Limb (tissue), 2 donors: ENCODE data around the gene ATP13A4.
A peak's percentile ranks its signal among the peaks of the same experiment; 100 is the strongest.

Source experiments
- DNase-seq, 2 donors: peaks; one replicate each; pipeline ENCODE4 v3.0.0-alpha.2; 2016; ENCODE audit errors: extremely low spot score in 2 of 2

Gene ATP13A4, protein sequence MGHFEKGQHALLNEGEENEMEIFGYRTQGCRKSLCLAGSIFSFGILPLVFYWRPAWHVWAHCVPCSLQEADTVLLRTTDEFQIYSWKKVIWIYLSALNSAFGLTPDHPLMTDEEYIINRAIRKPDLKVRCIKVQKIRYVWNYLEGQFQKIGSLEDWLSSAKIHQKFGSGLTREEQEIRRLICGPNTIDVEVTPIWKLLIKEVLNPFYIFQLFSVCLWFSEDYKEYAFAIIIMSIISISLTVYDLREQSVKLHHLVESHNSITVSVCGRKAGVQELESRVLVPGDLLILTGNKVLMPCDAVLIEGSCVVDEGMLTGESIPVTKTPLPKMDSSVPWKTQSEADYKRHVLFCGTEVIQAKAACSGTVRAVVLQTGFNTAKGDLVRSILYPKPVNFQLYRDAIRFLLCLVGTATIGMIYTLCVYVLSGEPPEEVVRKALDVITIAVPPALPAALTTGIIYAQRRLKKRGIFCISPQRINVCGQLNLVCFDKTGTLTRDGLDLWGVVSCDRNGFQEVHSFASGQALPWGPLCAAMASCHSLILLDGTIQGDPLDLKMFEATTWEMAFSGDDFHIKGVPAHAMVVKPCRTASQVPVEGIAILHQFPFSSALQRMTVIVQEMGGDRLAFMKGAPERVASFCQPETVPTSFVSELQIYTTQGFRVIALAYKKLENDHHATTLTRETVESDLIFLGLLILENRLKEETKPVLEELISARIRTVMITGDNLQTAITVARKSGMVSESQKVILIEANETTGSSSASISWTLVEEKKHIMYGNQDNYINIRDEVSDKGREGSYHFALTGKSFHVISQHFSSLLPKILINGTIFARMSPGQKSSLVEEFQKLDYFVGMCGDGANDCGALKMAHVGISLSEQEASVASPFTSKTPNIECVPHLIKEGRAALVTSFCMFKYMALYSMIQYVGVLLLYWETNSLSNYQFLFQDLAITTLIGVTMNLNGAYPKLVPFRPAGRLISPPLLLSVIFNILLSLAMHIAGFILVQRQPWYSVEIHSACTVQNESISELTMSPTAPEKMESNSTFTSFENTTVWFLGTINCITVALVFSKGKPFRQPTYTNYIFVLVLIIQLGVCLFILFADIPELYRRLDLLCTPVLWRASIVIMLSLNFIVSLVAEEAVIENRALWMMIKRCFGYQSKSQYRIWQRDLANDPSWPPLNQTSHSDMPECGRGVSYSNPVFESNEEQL

DNA sequence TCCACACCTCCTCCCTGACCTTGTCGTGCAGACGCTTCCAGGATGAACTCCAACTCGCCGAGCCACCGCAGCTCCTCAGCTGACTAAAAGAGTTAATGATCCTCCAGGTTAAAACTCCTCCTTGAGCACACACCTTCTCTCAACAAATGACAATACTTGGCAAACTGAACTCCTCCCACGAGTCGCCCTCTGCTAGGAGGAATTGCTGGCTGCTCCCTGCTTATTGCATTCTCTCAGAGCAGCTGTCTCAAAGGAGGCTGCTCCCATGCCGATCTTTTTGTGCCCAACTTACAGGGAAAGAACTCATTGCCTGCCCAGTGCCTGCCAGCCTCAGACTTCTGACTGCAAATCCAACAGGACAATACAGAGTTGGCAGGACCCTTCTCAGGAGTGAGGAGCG is at the start of gene ATP13A4:
Gene ATP13A4, minus strand, starts transcription at position 85 of the 400 bp plus-strand sequence. CDS start 96 bp downstream, outside the sequence.
- no peak for DNase-seq

DNA sequence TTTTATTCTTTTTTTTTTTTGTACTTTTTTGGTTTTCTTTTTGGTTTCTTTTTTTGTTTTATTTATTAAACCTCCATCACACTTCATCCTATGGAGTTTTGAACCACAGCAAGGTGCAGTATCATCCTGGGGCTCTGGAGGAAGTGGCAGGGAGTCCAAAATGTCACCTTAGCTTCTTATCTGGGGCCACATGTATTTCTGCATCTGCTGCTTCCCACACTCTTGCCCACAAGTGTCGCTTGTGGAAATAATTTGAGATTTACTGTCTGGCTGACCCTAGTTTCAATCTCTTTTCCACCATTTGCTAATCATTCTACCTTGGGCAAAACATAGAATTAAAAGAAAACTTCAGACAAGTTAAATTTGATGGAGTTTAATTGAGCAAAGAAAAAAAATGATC is 44.7 kb upstream of the ATP13A4 start:
- DNase-seq: no peak

DNA sequence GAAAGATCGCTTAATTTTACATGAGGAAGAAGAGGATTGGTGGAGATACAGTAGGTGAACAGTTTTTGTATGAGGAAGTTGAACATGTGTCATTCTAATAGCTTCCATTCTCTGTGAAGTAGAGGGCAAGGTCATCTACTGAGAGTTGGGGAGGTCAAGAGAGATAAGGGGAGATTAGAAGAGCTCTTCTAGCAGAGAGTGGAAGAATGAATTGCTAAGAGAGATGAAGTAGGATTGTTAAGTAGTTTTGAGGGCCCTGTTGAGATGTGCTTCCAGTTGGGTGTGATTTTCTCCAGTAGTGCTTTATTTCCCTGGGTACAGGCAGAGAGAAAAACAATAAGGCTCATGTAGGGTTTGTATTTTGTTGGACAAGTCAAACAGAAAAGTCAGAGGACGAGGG is 43.5 kb upstream of the ATP13A4 start:
- DNase-seq: no peak

DNA sequence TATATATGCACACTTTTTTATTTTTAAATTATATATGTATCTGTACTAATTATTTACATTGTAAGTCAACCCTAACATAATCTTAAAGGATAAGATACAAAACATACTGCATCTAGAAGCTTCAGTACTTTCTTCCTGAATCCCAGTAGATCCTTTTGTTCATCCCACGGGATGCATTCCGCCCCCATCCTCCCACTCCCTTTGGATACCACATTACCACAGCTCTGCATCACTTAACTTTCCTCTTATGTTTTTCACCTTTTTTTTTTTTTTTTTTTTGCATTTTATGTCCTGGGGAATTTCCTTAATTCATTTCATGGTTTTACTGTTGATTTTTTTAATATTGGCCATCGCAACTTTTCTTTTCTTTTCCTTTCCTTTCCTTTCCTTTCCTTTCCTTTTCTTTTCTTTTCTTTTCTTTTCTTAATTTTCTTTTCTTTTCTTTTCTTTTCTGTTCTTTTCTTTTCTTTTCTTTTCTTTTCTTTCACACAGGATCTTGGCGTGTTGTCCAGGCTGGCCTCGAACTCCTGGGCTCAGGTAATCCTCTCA is 41.3 kb upstream of the ATP13A4 start:
- no peak for DNase-seq

DNA sequence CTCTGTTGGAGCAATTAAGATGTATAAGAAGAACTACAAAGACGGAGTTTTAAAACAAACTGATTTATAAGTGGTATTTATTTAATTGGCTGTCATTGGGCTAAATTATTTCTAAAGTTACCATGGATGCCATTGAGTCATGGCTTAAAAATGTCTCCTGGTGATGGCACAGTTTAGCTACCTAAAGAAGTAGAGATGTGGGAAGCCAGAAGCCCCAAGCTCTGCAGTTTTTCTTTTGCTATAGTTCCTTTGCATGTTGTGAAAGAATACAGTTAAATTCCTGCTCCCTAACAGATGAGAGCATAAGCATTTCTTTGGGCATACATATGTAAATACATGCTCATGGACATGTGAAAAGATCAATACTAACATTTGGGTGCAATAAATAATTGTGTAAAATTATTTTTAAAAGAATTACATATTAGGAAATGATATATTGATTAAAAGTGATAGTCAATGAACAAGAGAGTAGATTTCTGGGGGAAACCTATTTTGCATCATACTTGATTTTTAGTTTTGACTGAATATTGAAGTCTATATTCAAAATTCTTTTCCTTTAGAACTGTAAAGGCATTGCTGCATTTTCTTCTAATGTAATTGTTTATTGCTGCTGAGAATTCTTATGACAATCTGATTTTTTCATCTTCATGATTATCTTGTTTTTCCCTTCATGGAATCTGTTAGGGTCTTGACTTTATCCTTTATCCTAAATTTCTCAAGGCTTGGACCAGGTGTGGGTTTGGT is 40.4 kb upstream of the ATP13A4 start:
- DNase-seq: no peak

DNA sequence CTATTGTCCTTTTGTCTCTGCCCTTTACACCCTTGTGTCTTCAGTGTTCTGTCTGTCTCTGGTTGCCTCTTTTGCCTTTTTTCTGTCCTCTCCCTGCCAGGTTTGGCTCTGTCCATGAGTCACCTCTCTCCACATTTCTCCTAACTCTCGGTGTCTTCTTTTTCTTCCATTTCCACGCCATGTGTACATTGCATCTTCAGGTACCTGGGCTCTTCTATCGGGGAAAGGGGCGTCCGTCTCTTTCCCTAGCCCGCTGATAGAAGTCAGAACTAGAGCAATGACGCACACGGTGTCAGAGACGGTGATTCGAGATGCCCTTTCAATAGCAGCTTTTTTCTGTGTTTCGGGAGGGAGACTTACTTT is 39.0 kb upstream of the ATP13A4 start:
- peak in 1 of 2 donors; percentile 11 for DNase-seq

DNA sequence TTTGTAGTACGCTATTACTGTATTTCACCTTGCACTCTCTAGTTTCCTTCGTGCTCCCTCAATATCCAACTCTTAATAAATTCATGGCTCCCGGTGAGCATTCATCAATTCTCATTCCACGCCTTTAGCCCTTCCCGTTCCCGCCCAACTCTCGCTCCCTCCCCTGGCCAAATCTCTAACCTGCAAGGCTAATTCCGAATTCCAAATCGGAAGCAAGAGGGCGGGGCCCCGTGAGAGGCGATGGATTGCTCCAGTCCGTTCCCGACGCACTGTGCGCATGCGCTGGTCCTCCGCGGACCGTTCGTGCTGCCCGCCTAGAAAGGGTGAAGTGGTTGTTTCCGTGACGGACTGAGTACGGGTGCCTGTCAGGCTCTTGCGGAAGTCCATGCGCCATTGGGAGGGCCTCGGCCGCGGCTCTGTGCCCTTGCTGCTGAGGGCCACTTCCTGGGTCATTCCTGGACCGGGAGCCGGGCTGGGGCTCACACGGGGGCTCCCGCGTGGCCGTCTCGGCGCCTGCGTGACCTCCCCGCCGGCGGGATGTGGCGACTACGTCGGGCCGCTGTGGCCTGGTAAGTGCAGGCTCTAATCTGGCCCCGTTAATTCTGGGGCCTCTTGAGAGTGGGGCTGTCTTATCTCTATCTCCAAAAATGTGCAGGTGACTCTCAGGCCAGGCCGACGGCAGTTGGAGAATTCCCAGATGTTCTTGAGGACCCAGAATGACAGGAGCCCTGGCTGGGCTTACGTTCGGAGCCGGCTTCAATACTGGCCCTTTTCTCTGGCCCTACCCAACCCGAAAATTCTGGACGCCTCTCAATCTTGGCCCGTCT is 38.4 kb upstream of the ATP13A4 start, which contains the start of gene OPA1:
Gene OPA1, plus strand, starts transcription at position 368 of the 827 bp plus-strand sequence. Its CDS starts 170 bp downstream, at position 538.
- peak; percentile 97 to 99 for DNase-seq

DNA sequence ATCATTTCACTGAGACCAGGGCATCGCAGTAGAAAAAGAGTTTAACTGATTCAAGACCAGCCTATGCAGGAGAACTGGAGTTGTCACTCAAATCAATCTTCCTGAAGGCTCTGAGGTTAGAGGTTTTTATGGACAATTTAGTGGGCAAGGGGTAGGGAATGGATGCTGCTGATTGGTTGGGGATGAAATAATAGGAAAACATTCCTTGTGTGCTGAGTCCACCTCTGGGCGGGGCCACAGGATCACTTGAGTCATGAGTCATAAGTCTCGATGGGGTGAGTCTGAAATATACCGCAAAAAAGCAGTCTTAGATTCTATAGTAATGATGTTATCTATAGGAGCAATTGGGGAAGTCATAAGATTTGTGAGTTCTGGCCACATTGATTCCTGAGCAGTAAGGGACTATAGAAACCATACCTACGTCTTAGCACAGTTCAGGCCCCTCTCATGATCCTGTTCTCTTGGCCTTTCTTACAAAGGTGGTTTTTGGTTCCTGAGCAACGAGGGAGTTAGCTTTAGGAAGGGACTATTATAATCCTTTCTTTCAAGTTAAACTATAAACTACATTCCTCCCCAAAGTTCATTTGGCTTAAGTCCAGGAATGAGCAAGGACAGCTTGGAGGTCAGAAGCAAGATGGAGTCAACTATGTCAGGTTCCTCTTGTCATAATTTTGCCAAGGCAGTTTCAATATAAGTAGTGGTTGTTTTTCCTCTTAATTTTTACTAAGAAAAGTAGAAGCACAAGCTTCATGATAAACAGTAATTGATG is 35.6 kb upstream of the ATP13A4 start:
- DNase-seq: no peak

DNA sequence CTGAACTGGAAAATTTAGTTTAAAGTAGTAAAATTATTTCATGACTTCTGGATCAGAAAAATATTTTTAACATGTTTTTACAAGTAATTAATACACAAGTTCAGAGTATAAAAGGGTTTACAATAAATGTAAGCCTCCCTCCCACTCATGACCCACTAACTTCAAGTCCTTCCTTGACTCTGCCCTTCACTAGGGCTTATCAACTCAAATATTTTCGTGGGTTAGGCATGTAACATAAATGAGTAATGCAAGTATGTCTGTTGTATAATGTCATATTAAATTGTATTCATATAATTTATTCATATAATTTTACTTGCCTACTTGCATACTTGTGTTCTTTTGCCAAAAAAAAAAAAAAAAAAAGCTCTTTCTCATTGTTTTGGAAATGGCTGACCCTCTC is 34.9 kb upstream of the ATP13A4 start:
- DNase-seq: no peak

DNA sequence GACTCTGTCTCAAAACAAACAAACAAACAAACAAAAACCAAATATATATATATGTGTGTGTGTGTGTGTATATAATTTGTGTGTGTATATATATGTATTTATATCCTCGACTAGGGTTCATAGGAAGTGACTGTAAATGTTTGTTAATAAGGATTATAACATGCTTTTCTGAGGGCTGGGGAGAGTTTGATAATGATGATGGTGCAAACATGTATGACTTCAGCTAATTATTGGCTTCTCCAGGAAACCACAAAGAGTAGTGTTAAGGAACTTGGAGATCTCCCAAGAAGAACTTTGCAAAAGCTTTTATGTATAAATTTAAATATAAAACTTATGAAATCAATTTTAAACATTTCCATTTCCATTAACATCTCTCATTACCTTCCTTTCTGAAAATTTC is 34.4 kb upstream of the ATP13A4 start:
- DNase-seq: no peak

DNA sequence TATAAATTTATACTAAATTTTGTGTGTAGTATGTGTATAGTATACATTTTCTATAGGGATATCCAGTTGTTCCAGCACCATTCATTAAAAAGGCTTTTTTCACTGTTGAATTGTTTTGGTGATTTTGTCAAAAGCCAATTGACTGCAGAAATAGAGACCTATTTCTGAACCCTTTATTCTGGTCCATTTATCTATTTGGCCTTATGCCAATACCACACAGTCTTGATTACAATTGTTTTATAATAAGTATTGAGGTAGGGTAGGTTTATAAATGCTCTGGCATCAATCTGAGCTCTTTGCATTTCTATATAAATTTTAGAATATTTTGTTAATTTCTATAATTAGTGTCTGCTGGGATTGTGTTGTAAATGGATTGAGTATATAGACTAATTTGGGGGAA is 31.8 kb upstream of the ATP13A4 start:
- no peak for DNase-seq

DNA sequence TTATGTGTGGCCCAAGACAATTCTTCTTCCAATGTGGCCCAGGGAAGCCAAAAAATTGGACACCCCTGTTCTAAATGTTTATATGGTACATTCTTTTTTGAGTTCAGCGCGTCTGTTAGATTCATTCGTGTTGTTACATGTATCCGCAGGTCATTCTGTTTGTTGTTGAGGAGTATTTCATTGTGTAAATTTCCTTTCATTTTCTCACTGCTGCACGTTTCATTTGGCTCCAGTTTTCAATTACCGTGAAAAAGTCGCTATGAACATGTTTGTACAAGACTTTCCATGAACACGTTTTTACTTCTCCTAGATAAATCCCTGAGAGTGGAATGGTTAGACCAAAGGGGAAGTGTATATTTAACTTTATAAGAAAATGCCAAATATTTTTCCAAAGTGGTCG is 30.8 kb upstream of the ATP13A4 start:
- DNase-seq: no peak

DNA sequence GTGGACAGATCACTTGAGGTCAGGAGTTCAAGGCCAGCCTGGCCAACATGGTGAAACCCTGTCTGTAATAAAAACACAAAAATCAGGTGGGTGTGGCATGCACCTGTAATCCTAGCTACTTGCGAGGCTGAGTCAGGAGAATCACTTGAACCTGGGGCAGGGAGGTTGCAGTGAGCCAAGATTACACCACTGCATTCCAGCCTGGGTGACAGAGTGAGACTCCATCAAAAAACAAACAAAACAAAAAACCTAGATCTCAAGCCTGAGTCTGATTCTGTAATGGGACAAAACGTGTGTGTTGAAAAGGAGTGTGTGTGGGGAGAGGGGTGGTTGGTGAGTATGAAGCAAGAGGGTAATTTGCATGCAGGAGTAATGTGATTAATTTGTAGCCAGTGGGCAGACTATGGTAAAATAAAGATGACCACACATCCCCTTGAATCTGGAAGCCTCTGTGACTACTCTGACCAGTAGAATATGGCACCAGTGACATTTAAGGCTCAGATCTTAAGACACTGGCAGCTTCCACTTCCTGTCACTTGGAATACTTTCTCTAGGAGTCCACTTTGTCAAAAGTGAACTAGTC is 19.9 kb upstream of the ATP13A4 start:
- no peak for DNase-seq

DNA sequence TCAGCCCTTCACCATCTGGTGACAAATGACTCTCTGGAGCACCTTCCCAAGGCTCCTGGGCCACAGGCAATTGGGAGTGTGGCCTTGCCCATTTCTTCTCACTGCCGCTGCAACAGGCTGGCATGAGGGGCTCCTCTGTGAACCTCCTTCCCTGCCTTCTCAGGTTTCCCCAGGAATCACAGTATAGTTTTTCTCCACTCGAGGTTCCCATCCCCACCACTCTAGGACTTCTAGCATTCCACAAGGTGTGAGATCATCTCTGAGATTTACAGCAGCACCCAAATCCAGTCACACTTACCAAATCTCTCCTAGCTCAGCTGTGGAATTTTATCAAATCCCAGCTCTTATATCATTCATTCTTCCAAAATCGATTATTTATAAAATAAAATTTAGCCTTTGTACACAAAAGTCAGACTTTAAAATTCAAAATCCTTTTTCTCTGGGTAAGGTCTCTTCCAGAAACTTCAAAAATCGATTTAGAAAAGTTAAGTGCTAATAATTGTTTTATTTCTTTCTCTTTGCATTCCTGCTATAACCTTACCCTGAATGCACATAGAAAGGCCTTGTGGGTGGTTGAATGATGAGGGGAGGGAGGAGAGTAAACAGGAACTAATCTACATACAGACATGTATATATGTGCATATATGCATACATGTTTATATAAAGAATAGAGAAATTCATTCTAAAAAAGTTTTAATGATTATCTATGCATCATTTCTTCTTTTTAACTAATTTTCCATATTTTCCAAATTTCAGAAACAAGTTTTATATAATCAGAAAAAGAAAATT is 18.9 kb upstream of the ATP13A4 start:
- DNase-seq: no peak

DNA sequence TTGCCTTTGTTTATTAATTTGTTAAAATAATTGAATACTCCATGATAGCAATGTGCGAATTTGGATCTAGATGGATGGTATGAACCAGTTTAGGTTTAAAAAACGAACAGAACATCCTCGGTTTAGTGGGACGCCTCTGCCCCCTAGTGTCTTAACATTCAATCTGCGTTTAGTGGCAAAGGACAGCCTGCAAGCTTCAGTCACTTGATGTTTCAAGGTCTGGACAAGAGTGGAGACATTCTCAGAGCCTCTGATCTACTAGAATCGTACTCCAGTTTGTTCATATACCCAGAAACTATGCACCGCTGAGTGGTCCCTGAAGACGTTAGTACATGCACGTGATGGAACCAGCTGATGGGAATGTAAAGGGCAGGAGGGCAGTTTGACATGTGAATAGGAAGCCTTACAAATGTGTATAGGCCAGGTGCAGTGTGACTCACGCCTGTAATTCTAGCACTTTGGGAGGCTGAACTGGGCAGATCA is 17.8 kb upstream of the ATP13A4 start:
- peak; percentile 79 for DNase-seq

DNA sequence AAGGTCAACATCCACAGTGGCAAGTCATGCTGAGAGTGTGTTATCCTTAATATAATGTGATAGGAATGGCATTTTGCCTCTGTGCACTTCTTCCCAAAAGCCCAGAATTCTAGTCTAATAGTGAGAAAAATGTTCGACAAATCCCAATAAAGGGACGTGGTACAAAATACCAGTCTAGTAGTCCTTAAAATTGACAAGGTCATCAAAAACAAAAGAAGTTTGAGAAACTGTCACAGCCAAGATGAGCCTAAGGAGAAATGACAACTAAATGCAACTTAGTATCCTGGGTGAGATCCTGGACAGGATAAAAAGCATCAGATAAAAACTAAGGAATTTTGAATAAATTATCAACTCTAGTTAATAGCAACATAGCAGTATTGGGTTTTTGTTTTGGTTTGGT is 14.4 kb upstream of the ATP13A4 start:
- DNase-seq: no peak

DNA sequence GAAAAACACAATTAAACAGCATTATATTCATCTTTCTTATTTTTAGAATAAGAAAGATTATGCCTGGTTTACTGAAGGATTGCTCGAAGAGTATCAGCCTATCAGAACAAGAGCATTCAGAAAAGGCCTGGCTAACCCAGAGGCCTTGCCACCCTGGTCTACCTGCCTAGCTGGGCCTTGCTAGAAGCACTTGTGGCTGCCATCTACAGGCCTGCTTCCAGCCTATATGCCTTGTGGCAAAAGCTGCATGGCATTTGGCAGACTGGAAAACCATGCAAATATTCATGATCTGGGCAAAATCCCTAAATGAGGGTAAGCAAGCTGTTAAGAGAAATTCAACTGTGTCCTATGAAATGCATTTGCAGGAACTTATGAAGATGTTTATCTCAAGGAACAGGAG is 9.3 kb upstream of the ATP13A4 start:
- DNase-seq: no peak

DNA sequence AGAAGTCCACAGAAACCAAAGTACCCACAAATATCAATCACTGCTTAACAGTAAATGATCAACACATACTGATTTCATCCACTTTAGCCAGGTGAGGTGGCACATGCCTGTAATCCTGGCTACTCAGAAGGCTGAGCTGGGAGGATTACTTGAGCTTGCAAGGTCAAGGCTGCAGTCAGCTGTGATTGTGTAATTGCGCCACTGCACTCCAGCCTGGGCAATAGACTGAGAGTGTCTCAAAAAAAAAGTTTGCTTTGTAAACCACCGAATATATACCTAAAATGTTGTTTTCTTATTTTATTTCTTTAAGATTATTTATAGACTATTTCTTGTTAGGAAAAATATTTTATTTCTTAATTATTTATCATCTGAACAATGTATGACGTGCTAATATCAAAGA is 8.7 kb upstream of the ATP13A4 start:
- DNase-seq: no peak
